Activated naive CD4-positive, alpha-beta T cell treated with anti-CD3 and anti-CD28 coated beads, Interleukin-2, amount 10 ng/mL, durations not matched to agents 7 days and 5 days (primary cell): Measurements from ENCODE around the gene PMFBP1.

ENCODE experiments used
- CTCF ChIA-PET: fragments of 350-600 bp; sonication (Branson Sonifier 250); formaldehyde crosslinking; loops from one replicate; lab custom pipeline; 2021; ENCODE audit warnings: antibody characterized with exemption; lab: Charles Lee
- DNase-seq: peaks from one replicate; pipeline ENCODE4 v3.0.0-alpha.2; 2020
- H3K27ac Mint-ChIP-seq: one replicate; pipeline ENCODE4 v1.8.0; 2021; ENCODE audit warnings: mild to moderate bottlenecking, moderate library complexity, mixed read lengths
- H3K27me3 Mint-ChIP-seq: one replicate; pipeline ENCODE4 v1.8.0; 2021; ENCODE audit warnings: mild to moderate bottlenecking, mixed read lengths
- H3K36me3 Mint-ChIP-seq: one replicate; pipeline ENCODE4 v1.8.0; 2021; ENCODE audit warnings: mixed read lengths
- H3K4me1 Mint-ChIP-seq: one replicate; pipeline ENCODE4 v1.8.0; 2021; ENCODE audit warnings: mixed read lengths
- H3K4me3 Mint-ChIP-seq: one replicate; pipeline ENCODE4 v1.8.0; 2021; ENCODE audit warnings: mild to moderate bottlenecking, moderate library complexity, mixed read lengths
- H3K9me3 Mint-ChIP-seq: one replicate; pipeline ENCODE4 v1.8.0; 2021; ENCODE audit warnings: mixed read lengths

Gene PMFBP1

GRCh38 chr16:72111657-72112451 lies 60.1 kb downstream of the PMFBP1 start:
- Mint-ChIP-seq H3K9me3 (no peaks in the 10 kb centered on the region), H3K27ac (no peak overlapping the region), H3K4me3 (no peak overlapping the region), H3K4me1 (no peaks in the 10 kb centered on the region), H3K27me3 (no peaks in the 10 kb centered on the region), H3K36me3 (peaks cover 47% of the 10 kb centered on the region)
- no peak for DNase-seq
- CTCF ChIA-PET = interaction anchor here (0.6 kb wide), 1 partner anchor 12 kb away, joined by 3 read pairs; no protein-coding TSS in a partner anchor

GRCh38 chr16:72110662-72111615 lies 61.0 kb downstream of the PMFBP1 start:
- H3K36me3 Mint-ChIP-seq = peaks cover 56% of the 10 kb centered on the region
- no peaks in the 10 kb centered on the region for H3K9me3 Mint-ChIP-seq
- DNase-seq = no peak
- no peak overlapping the region for H3K27ac Mint-ChIP-seq
- H3K4me3 Mint-ChIP-seq = no peak overlapping the region
- CTCF ChIA-PET = interaction anchor here (0.6 kb wide), 1 partner anchor 13 kb away, joined by 3 read pairs; no protein-coding TSS in a partner anchor
- H3K27me3 Mint-ChIP-seq = no peaks in the 10 kb centered on the region
- no peaks in the 10 kb centered on the region for H3K4me1 Mint-ChIP-seq

DNA sequence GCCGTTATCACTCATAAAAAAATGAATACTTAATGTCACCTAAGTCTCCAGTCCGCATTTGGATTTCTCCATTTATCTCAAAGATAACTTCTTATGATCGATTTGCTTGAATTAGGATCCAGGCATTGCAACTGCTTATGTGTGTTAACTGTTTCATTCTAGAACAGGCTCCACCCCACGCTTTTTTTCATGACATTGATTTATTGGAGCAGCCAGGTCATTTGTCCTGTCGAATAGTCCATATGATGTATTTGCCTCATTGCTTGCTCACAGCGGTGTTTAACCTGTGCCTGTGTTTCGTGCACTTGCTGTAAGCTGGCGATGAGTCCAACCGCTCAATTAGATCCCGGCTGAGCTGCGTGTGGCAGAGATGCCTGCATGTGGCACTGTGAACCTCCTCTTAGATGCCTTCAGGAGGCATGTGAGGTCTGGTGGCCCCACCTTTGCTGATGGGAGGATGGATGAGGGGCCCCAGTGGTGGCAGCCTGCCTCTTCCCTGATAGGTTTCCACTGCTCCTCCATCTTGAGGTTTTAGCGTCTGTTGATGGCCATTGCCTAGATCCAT lies 61.9 kb downstream of the PMFBP1 start:
- Mint-ChIP-seq H3K9me3 (no peaks in the 10 kb centered on the region), H3K36me3 (peaks cover 65% of the 10 kb centered on the region), H3K4me1 (no peaks in the 10 kb centered on the region), H3K4me3 (no peak overlapping the region), H3K27me3 (no peaks in the 10 kb centered on the region), H3K27ac (no peak overlapping the region)
- DNase-seq = no peak
- CTCF ChIA-PET = no interaction called here

DNA sequence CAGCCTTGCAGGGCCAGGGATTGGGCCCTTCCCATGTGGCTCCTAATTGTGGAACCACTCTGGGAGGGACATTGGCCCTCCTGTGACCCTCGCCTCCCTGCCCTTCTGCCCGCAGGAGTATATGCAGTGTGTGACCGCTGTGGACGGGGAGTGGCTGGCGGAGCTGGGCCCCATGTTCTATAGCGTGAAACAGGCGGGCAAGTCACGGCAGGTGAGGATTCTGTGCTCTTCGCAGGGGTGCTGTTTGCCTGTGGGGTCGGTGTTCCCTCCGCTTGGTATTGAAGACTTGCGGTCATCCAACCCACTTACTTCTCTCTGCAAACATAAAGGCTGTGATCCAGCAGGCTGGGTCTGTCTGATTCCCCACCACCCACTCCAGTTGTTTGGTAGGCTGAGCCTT lies 62.7 kb downstream of the PMFBP1 start:
- Mint-ChIP-seq H3K27me3 (no peaks in the 10 kb centered on the region), H3K36me3 (peaks cover 67% of the 10 kb centered on the region), H3K9me3 (no peaks in the 10 kb centered on the region), H3K4me3 (no peak overlapping the region), H3K4me1 (no peaks in the 10 kb centered on the region), H3K27ac (no peak overlapping the region)
- DNase-seq = no peak
- CTCF ChIA-PET = no interaction called here

DNA sequence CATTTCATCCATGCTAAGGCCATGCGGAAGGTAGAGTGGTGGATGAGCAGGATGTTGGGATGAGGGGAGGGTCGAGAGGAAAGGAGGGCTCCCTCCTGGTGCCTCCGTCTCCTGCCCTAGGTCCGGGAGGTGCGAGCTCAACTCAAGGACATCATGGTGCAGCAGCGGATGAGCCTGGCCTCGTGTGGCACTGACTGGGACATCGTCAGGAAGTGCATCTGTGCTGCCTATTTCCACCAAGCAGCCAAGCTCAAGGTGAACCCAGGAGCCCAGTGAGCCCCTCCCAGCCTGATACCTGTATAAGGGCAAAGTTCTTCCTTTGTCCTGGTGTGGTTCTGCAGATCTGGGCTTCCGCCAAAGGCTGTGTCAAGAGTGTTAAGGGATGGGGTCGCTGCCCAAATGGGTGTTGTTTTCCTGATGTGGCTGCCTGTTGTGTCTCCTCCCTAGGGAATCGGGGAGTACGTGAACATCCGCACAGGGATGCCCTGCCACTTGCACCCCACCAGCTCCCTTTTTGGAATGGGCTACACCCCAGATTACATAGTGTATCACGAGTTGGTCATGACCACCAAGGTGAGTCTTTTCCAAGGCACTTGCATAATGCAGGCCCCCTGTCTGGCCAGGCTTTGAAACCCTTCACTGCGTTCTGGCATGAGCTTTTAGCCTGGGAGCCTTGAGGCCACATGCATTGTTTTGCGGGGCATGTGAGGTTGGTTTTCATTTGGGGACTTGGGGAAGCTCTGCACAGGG lies 63.4 kb downstream of the PMFBP1 start:
- H3K27ac Mint-ChIP-seq = no peak overlapping the region
- no peak for DNase-seq
- H3K4me1 Mint-ChIP-seq = no peaks in the 10 kb centered on the region
- H3K27me3 Mint-ChIP-seq = no peaks in the 10 kb centered on the region
- peaks cover 75% of the 10 kb centered on the region for H3K36me3 Mint-ChIP-seq
- H3K4me3 Mint-ChIP-seq = no peak overlapping the region
- CTCF ChIA-PET = no interaction called here
- no peaks in the 10 kb centered on the region for H3K9me3 Mint-ChIP-seq

DNA sequence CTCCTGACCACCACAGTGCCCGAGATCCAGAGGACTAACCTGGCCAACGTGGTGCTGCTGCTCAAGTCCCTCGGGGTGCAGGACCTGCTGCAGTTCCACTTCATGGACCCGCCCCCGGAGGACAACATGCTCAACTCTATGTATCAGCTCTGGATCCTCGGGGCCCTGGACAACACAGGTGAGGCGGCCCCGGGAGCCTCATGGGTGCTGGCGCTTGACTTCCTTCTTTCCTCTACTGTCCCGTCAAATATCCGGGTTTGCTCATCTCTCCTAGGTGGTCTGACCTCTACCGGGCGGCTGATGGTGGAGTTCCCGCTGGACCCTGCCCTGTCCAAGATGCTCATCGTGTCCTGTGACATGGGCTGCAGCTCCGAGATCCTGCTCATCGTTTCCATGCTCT lies 64.6 kb downstream of the PMFBP1 start:
- Mint-ChIP-seq H3K9me3 (no peaks in the 10 kb centered on the region), H3K4me3 (no peak overlapping the region), H3K27me3 (no peaks in the 10 kb centered on the region), H3K27ac (no peak overlapping the region), H3K36me3 (peaks cover 84% of the 10 kb centered on the region), H3K4me1 (no peaks in the 10 kb centered on the region)
- CTCF ChIA-PET = no interaction called here
- DNase-seq = no peak

GRCh38 chr16:72105978-72106377 lies 66.0 kb downstream of the PMFBP1 start:
- peaks cover 84% of the 10 kb centered on the region for H3K36me3 Mint-ChIP-seq
- no peaks in the 10 kb centered on the region for H3K27me3 Mint-ChIP-seq
- CTCF ChIA-PET = no interaction called here
- no peak overlapping the region for H3K4me3 Mint-ChIP-seq
- H3K27ac Mint-ChIP-seq = no peak overlapping the region
- no peaks in the 10 kb centered on the region for H3K4me1 Mint-ChIP-seq
- no peak for DNase-seq
- no peaks in the 10 kb centered on the region for H3K9me3 Mint-ChIP-seq

DNA sequence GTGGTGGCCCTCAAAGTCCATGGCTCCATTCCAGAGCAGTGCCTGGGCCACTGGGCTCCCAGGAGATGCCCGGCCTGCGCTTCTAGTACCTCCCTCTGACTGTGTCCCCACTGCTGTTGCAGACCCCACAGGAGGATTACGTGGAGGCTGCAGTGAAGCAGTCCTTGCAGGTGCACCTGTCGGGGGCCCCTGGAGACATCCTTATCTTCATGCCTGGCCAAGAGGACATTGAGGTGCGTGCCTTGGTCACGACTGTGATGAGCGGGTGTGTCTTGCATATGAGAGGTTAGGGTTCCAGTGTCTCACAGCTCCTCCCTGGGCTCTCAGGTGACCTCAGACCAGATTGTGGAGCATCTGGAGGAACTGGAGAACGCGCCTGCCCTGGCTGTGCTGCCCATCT lies 67.0 kb downstream of the PMFBP1 start:
- CTCF ChIA-PET = no interaction called here
- no peak overlapping the region for H3K4me3 Mint-ChIP-seq
- H3K27me3 Mint-ChIP-seq = no peaks in the 10 kb centered on the region
- no peak for DNase-seq
- H3K9me3 Mint-ChIP-seq = no peaks in the 10 kb centered on the region
- H3K36me3 Mint-ChIP-seq = peaks cover 85% of the 10 kb centered on the region
- H3K4me1 Mint-ChIP-seq = no peaks in the 10 kb centered on the region
- H3K27ac Mint-ChIP-seq = no peak overlapping the region

DNA sequence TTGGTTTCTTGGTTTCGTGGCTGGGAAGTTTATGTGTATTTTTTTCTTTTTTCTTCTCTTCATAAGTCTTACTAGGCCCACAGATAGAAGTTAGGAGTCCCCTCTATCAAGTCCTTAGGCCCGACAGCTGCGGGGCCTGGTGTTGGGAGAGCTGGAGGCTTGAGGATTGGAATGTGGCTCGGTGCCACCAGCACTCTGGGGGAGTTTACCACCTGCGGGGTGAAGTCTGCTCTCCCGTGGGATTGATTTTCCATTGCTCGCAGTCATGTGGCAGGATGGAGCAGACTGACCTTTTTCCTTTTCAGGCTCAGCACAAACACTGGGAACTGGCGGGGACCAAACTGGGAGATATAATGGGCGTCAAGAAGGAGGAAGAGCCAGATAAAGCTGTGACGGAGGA lies 70.8 kb downstream of the PMFBP1 start:
- H3K27me3 Mint-ChIP-seq = no peaks in the 10 kb centered on the region
- H3K4me3 Mint-ChIP-seq = no peak overlapping the region
- no peak for DNase-seq
- CTCF ChIA-PET = no interaction called here
- H3K27ac Mint-ChIP-seq = no peak overlapping the region
- no peaks in the 10 kb centered on the region for H3K9me3 Mint-ChIP-seq
- H3K4me1 Mint-ChIP-seq = no peaks in the 10 kb centered on the region
- H3K36me3 Mint-ChIP-seq = peaks cover 85% of the 10 kb centered on the region

DNA sequence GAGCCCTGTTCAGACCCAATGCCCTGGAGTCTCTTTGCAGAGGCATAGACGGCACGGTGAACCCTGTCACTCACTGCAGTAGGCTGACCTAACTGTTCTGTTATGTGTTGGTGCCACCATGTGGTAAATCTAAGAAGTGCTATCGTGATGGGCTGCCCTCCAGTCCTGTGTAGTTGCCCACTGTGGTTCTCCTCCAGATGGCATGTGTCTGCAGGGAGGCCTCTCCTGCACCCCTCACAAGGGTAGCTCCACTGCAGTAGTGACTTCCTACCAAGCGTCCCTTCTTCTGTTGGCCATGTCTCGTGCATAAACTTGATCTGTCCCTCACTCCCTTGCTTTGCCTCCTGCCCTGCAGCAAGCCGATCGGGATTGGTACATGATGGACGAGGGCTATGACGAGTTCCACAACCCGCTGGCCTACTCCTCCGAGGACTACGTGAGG lies 72.6 kb downstream of the PMFBP1 start:
- CTCF ChIA-PET = interaction anchor here (0.7 to 1.4 kb wide), 3 partner anchors 10 to 404 kb away, joined by 3 to 4 read pairs (median 3); no protein-coding TSS in a partner anchor
- Mint-ChIP-seq H3K27ac (no peak overlapping the region), H3K9me3 (no peaks in the 10 kb centered on the region)

DNA sequence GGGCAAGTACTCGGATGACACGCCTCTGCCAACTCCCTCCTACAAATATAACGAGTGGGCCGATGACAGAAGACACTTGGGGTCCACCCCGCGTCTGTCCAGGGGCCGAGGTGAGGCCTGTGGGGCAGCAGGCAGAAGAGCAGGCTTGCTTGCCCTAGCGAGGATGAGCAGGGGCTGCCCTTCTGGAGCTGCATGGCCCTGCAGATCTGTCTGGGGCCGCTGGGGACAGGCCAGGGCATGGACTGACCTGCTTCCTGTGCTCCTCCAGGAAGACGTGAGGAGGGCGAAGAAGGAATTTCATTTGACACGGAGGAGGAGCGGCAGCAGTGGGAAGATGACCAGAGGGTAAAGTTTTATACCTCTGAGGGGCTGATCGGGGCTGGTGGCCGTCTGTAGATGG lies 73.0 kb downstream of the PMFBP1 start:
- Mint-ChIP-seq H3K27me3 (no peaks in the 10 kb centered on the region), H3K4me1 (peaks cover 15% of the 10 kb centered on the region), H3K4me3 (no peak overlapping the region), H3K27ac (no peak overlapping the region), H3K36me3 (peaks cover 70% of the 10 kb centered on the region), H3K9me3 (no peaks in the 10 kb centered on the region)
- DNase-seq = no peak
- CTCF ChIA-PET = interaction anchor here (0.8 to 1.8 kb wide), 3 partner anchors 9 to 599 kb away, joined by 3 to 13 read pairs (median 3); no protein-coding TSS in a partner anchor

More for the DNA sequence above, 72.6 kb downstream of the PMFBP1 start:
- peaks cover 15% of the 10 kb centered on the region for H3K4me1 Mint-ChIP-seq
- no peak overlapping the region for H3K4me3 Mint-ChIP-seq
- DNase-seq = peak; percentile 68
- peaks cover 75% of the 10 kb centered on the region for H3K36me3 Mint-ChIP-seq
- no peaks in the 10 kb centered on the region for H3K27me3 Mint-ChIP-seq

GRCh38 chr16:72094266-72094610 lies 77.7 kb downstream of the PMFBP1 start:
- Mint-ChIP-seq H3K36me3 (peaks cover 38% of the 10 kb centered on the region), H3K4me3 (peak overlapping the region; percentile 97), H3K4me1 (peaks cover 42% of the 10 kb centered on the region)

GRCh38 chr16:72093448-72094265 lies 78.3 kb downstream of the PMFBP1 start, which contains the start of the genes DHX38 and TXNL4B:
TSS of gene DHX38 (plus strand) at chr16:72093847. CDS start at chr16:72096158, 2,311 bp downstream.
TSS of gene TXNL4B (minus strand) at chr16:72093620. CDS start at chr16:72090749, 2,871 bp downstream.
- Mint-ChIP-seq H3K36me3 (peaks cover 37% of the 10 kb centered on the region), H3K27me3 (no peaks in the 10 kb centered on the region), H3K27ac (peak within 1 kb of the TSS; percentile 96), H3K4me1 (peaks cover 42% of the 10 kb centered on the region), H3K9me3 (no peaks in the 10 kb centered on the region), H3K4me3 (peak within 1 kb of the TSS; percentile 97)
- peak; percentile 96 for DNase-seq
- CTCF ChIA-PET = no interaction called here

More at GRCh38 chr16:72094266-72094610, 77.7 kb downstream of the PMFBP1 start:
- DNase-seq = no peak
- Mint-ChIP-seq H3K27me3 (no peaks in the 10 kb centered on the region), H3K27ac (peak overlapping the region; percentile 96), H3K9me3 (no peaks in the 10 kb centered on the region)
- CTCF ChIA-PET = no interaction called here
